ENCODE data around the gene LARGE1. TPM values are rescaled to one million over a fixed set of nuclear protein-coding genes. Genes with fewer than 3 reads are reported as not detected.

LARGE1 gene
- total RNA-seq, 1 experiment from 2014 or later, result 1.5 TPM

- no peak overlapping the region for H3K4me3 ChIP-seq (replicated peaks in 1 of 2; ENCODE audit: low read depth in 1 of 2, low read length in 2 of 2)
- no peaks in the 10 kb centered on the region for H3K27me3 ChIP-seq (ENCODE audit: insufficient read depth, low read length)
- TF ChIP-seq TCF7L2 (IDR thresholded peaks at IDR 0.05; ENCODE audit: borderline replicate concordance, extremely low read depth, insufficient read depth, insufficient read length) (no peak), POLR2AphosphoS5 (IDR thresholded peaks at IDR 0.05; ENCODE audit: low read depth, low read length) (no peak), ZFX (IDR thresholded peaks at IDR 0.05) (no peak), CBX3 (IDR thresholded peaks at IDR 0.05; ENCODE audit: low read depth) (no peak), POLR2A (IDR thresholded peaks at IDR 0.05; ENCODE audit: borderline replicate concordance, extremely low read depth, insufficient read depth, insufficient read length) (no peak), SRF (IDR thresholded peaks at IDR 0.05; ENCODE audit: low read depth) (no peak), ATF3 (IDR thresholded peaks at IDR 0.05) (no peak), REST (IDR thresholded peaks at IDR 0.05; ENCODE audit: low read depth) (no peak), CTCF (IDR thresholded peaks at IDR 0.05 in 2 of 3, conservative IDR thresholded peaks at IDR 0.05 in 1 of 3; ENCODE audit: borderline replicate concordance in 1 of 3, insufficient read depth in 1 of 3, low read depth in 2 of 3, low read length in 2 of 3) (no peak), RAD21 (IDR thresholded peaks at IDR 0.05; ENCODE audit: low read depth) (no peak), FOSL1 (IDR thresholded peaks at IDR 0.05; ENCODE audit: low read depth) (no peak), EZH2phosphoT487 (IDR thresholded peaks at IDR 0.05; ENCODE audit: borderline replicate concordance) (no peak), CEBPB (IDR thresholded peaks at IDR 0.05; ENCODE audit: low read depth) (no peak), EGR1 (IDR thresholded peaks at IDR 0.05; ENCODE audit: low read depth) (no peak)
- TF ChIP-seq, protein P1, sequence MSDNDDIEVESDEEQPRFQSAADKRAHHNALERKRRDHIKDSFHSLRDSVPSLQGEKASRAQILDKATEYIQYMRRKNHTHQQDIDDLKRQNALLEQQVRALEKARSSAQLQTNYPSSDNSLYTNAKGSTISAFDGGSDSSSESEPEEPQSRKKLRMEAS (IDR thresholded peaks at IDR 0.05), result no peak
- no peaks in the 10 kb centered on the region for H3K9me2 ChIP-seq (ENCODE audit: insufficient read depth)
- H3K27ac ChIP-seq (ENCODE audit: low read depth, low read length), result no peak overlapping the region
- ATAC-seq (no peak), DNase-seq (ENCODE audit: low read depth, low spot score) (no peak)
- H3K79me2 ChIP-seq (ENCODE audit: insufficient read depth, low read length), result no peaks in the 10 kb centered on the region
- H3K9ac ChIP-seq (ENCODE audit: low read length), result no peak overlapping the region
- no TSS peak for BruUV-seq (replicated peaks)
- no peaks in the 10 kb centered on the region for H3K4me1 ChIP-seq (ENCODE audit: control insufficient read depth in 1 of 2, insufficient read depth in 2 of 2, low read length in 2 of 2)
- ChIA-PET POLR2A (no interaction called here), CTCF (no interaction called here), RAD21 (ENCODE audit: low non-redundant PET in 1 of 2, low total read pairs in 2 of 2, uncharacterized antibody in 2 of 2, unreplicated experiment in 2 of 2) (no interaction called here)
- peaks cover 0 to 23% of the 10 kb centered on the region in 2 experiments; a peak in 2 of 4 replicates for H3K9me3 ChIP-seq (ENCODE audit: control insufficient read depth in 1 of 2, insufficient read depth in 1 of 2, low read depth in 1 of 2, low read length in 2 of 2)
- no peak overlapping the region for H2AFZ ChIP-seq (ENCODE audit: low read depth, low read length, poor library complexity, severe bottlenecking)
- intact Hi-C loops (cut with micrococcal nuclease), result no loop called here
- H3K4me2 ChIP-seq (ENCODE audit: low read length), result no peak overlapping the region
- no peaks in the 10 kb centered on the region for H3K36me3 ChIP-seq (ENCODE audit: control insufficient read depth in 1 of 2, insufficient read depth in 2 of 2, low read length in 2 of 2)
- H4K20me1 ChIP-seq (ENCODE audit: insufficient read depth), result no peaks in the 10 kb centered on the region
Measured at GRCh38 chr22:33325232-33326004, 594.9 kb downstream of the LARGE1 start.
